ENCODE data around the gene NEU4.

GRCh38 chr2:241855245-241855887, 46.4 kb downstream of the NEU4 start:
- TF ChIP-seq CTCF (IDR thresholded peaks at IDR 0.05 in 4 of 5, conservative IDR thresholded peaks at IDR 0.05 in 1 of 5), result no peak
- TF ChIP-seq POLR2A (IDR thresholded peaks at IDR 0.05), result no peak

Data from gastrocnemius medialis (tissue), 4 donors.